ENCODE results near the gene GARS1.

- TF ChIP-seq CTCF (IDR thresholded peaks at IDR 0.05; ENCODE audit: low read length) (no peak), EZH2 (IDR thresholded peaks at IDR 0.05; ENCODE audit: borderline replicate concordance, low read length) (no peak)
Measured at GRCh38 chr7:30556840-30557239, 37.8 kb upstream of the GARS1 start.
